ENCODE measurements around the gene IGFL1.
"Not testable (repeated sequence)": the region's sequence is repeated elsewhere in the genome, so short reads cannot be mapped to it uniquely, and the experiment has no call there.

IGFL1 gene

GRCh38 chr19:46229442-46229841 lies at the start of gene IGFL1:
IGFL1 (plus strand) TSS chr19:46229742; CDS start chr19:46229775, 33 bp downstream.
- no peak for DNase-seq (ENCODE audit: low spot score)

- DNase-seq (ENCODE audit: low spot score) = no peak
Observed at GRCh38 chr19:46180701-46181387, 48.7 kb upstream of the IGFL1 start.

- DNase-seq (ENCODE audit: low spot score) = no peak
Observed at GRCh38 chr19:46181388-46181779, 48.2 kb upstream of the IGFL1 start.

- DNase-seq (ENCODE audit: low spot score) = no peak
Observed at GRCh38 chr19:46182476-46182875, 47.1 kb upstream of the IGFL1 start.

- not testable (repeated sequence) for DNase-seq (ENCODE audit: low spot score)
Observed at GRCh38 chr19:46184775-46185710, 44.5 kb upstream of the IGFL1 start.

- no peak for DNase-seq (ENCODE audit: low spot score)
Observed at GRCh38 chr19:46186101-46186716, 43.3 kb upstream of the IGFL1 start.

- no peak for DNase-seq (ENCODE audit: low spot score)
Observed at GRCh38 chr19:46186717-46187101, 42.8 kb upstream of the IGFL1 start.

GRCh38 chr19:46189971-46190888 lies 39.3 kb upstream of the IGFL1 start:
- no peak for DNase-seq (ENCODE audit: low spot score)

- no peak for DNase-seq (ENCODE audit: low spot score)
Observed at GRCh38 chr19:46191356-46191755, 38.2 kb upstream of the IGFL1 start.

GRCh38 chr19:46191972-46192371 lies 37.6 kb upstream of the IGFL1 start:
- no peak for DNase-seq (ENCODE audit: low spot score)

- not testable (repeated sequence) for DNase-seq (ENCODE audit: low spot score)
Observed at GRCh38 chr19:46192626-46192991, 36.9 kb upstream of the IGFL1 start.

GRCh38 chr19:46192992-46193650 lies 36.4 kb upstream of the IGFL1 start:
- no peak for DNase-seq (ENCODE audit: low spot score)

GRCh38 chr19:46193678-46194077 lies 35.9 kb upstream of the IGFL1 start:
- no peak for DNase-seq (ENCODE audit: low spot score)

- DNase-seq (ENCODE audit: low spot score) = no peak
Observed at GRCh38 chr19:46195104-46195503, 34.4 kb upstream of the IGFL1 start.

GRCh38 chr19:46195919-46196318 lies 33.6 kb upstream of the IGFL1 start:
- DNase-seq (ENCODE audit: low spot score) = not testable (repeated sequence)

GRCh38 chr19:46196410-46197124 lies 33.0 kb upstream of the IGFL1 start:
- DNase-seq (ENCODE audit: low spot score) = no peak

GRCh38 chr19:46197314-46198070 lies 32.0 kb upstream of the IGFL1 start:
- no peak for DNase-seq (ENCODE audit: low spot score)

GRCh38 chr19:46198756-46199155 lies 30.8 kb upstream of the IGFL1 start:
- DNase-seq (ENCODE audit: low spot score) = no peak

- DNase-seq (ENCODE audit: low spot score) = no peak
Observed at GRCh38 chr19:46201454-46202310, 27.9 kb upstream of the IGFL1 start.
